SIG-M5 treated with dmso at 0.1 percent for 504 hours (cell line): ENCODE data around the gene PGLYRP1.

Experiments
- DNase-seq: peaks from one replicate; lab custom pipeline; 2025; ENCODE audit not compliant: unreplicated experiment; lab: John Stamatoyannopoulos, UW

Gene PGLYRP1

DNA sequence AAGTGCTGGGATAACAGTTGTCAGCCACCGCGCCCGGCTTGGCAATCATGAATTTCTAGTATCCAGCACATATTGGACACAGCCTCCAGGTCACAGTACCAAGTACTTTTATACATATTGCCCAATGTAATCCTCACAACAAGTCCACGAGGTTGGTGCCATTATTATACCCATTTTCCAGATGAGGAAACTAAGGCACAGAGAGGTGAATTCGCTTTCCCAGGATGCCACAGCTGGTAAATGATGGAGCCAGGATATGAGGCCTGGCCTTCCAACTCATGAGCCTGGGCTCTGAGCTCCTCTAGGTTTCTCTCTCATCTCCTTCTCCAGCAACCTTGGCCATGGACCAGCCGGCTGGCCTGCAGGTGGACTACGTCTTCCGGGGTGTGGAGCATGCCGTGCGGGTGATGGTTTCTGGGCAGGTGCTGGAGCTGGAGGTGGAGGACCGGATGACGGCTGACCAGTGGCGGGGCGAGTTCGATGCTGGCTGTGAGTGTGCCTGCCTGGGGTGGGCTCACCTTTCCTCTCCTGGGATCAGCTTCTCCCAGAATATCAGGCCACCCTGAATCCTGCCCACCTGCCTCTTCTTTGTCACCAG, 20.1 kb downstream of the PGLYRP1 start:
- no peak for DNase-seq

DNA sequence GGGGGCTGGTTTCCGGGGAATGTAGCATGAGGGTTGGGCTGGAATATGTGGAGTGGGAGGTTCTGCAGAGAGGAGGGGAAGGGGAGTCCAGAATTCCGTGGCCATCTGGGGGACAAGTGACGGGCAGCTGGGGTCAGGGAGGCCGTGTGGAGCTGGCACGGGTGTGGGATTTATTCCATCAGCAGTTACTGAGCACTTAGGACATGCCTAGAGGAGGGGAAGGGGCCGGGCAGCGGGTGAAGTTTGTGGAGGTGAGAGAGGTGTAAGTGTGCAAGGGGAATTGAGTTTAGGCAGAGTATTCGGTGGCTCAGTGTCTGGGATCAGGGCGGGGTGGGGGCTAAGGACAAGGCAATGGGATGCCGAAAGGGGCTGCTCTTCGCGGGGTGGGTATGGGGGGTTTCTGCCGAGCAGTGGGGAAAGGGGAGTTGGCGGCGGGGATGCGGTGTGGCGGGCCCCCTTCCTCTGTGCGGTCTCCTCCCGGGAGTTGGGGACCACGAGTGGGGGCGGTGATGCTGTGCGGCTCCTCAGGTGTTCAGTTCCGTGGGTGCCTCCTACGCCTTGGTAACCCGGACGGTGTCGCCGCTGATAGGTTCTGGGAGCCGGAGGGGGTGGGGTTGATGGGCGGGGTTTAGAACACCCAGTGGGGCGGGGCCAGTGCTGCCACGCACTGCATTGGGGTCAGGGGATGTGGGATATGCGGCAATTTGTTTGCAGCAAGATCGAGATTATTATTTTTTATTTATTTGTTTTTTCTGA, 22.2 kb downstream of the PGLYRP1 start:
- DNase-seq = no peak

DNA sequence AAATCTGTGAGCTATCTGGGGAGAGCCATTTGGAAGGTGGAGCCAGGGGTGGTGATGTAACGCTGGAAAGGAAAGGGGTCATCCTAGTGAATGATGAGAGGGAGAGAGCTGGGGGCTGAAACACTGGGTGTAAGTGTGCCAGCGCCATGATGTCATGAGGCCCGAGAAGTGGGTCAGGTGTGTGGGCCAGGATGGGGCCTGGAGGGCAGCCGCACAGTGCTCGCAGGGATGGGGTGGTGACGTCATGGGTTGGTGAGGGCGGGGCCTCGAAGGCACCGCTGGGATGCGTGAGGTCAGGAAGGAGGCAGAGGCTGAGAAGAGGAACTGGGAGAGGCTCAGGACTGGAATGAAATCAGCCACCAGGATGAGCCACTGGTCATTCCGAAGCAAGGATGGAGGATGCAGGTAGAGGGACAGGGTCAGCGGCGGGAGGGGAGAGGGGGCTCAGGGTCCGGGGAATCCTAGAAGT, 23.2 kb downstream of the PGLYRP1 start:
- no peak for DNase-seq

DNA sequence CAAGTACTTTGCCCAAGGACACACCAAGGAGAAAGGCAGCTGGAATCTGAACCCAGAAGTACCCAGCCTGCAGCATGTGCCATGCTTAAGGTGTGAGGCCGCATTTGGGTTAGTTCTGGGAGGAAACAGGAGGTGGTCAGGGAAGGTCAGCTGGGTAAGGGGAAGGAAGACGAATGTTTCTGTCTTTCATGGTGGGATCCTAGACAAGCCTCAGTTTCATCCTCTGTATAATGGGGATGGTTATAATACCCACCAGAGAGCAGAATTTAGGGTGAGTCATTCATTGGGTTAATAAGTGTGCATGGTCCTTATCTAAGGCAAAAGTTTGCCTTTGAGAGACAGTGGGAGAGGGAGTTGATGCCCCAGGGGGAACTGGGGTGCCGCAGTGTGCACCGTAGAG, 24.0 kb downstream of the PGLYRP1 start:
- DNase-seq = no peak

DNA sequence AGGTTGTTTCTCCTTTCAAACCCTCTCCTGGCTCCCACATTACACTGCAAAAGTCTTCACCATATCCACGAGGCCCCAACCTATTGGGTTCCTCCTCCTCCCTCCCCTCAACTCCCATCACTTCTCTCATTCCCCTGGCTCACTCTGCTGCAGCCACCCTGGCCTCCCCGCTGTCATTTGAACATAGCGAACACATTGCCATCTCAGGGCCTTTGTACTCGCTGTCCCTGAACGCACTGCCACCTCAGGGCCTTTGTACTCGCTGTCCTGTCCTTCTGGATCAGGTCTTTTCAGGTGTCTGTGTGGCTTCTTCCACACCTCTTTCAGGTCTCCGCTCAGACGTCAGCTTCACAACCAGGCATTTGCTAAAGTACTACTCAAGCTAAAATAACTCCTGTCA, 25.9 kb downstream of the PGLYRP1 start:
- DNase-seq = no peak

DNA sequence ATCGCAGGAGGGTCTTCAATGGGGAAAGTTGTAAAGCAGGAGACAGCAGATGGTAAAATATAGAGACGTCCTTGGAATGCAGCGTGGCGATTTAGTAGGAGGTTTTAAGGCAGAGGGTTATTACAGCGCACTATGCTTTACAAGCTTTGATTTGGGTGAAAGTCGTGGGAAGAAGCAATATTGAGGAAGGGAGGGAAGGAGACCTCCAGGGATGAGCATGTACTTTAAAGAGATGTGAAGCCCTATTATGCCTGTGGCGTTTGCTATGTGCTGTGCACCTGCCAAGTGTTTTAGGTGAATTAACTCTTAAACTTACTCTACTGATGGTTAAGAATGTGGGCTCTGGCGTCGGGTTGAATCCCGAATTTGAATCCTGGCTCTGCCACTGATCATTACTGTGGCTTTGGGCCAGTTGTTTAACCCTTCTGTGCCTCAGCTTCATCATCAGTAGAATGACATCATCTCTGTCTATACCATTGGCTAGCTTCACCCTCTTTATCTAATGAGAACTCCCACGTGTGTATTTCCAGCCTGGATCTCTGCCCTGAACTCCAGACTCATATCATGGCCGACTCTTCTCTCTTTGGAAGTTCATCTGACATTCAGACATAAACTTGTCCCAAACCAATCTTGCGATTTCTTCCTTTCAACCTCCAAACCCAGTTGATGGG, 27.0 kb downstream of the PGLYRP1 start:
- DNase-seq = no peak

DNA sequence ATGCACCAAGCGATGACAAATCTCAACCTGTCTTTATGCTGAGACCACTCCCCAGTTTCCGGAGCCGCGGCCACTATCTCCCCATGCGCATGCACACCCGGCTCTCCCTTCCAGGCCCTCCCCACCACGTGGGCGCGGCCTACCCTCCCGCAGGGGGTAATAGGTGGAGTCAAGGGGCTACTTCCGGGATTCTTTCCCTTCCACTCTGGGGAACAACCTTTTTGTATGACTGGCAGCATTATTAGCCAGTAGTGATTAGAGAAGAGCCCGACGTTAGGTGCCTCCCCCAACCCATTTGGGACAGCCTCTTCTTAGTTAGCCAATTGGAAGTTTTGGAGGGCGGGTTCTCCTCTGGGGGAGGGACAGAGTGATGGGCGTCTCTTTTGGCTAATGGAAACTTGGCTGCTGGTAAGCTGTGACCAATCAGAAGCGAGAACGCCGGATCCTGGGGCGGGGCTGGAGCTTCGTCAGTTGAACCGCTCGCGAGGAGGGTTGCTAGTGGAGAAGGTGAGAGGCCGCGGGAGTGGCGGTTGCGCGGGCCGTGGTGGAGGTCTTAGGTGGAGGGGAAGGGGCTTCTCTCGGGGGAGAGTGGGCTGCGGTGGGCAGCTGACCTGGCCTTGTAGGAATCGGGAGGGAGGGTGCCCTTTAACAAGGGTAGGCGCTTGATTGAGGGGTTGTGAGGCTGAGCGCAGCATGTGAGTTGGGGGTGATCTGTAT, 27.7 kb downstream of the PGLYRP1 start, which contains the start of gene CCDC61:
Gene CCDC61 (plus strand): TSS at position 470 of the 717 bp plus-strand sequence. CDS start 7,552 bp downstream, outside the sequence.
- peak; percentile 99 for DNase-seq

DNA sequence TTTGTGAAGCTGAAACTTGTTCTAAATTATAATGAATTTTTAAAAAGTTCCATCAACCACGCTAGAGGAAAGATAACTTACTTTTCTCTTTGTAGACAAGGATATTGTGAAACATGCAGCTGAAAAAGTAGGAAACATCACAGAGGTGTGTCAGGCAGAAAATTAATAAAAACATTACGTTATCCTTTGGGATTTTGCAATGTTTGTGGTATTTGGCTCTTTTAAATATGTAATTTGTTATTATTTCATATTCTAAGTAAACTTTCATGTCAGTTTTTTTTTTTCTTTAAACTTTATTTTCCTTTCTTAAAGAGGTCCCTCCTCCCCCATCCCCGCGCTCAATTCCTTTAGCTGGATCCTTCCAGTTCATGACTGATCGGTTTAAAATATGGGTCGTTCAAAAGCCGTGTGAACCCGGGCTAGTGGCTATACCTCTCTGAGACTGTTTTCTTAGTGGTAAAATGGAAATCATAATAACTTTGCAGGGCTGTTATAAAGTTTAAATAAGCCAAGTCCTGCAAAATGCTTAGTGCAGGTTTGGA, 28.3 kb downstream of the PGLYRP1 start:
- peak; percentile 69 for DNase-seq

DNA sequence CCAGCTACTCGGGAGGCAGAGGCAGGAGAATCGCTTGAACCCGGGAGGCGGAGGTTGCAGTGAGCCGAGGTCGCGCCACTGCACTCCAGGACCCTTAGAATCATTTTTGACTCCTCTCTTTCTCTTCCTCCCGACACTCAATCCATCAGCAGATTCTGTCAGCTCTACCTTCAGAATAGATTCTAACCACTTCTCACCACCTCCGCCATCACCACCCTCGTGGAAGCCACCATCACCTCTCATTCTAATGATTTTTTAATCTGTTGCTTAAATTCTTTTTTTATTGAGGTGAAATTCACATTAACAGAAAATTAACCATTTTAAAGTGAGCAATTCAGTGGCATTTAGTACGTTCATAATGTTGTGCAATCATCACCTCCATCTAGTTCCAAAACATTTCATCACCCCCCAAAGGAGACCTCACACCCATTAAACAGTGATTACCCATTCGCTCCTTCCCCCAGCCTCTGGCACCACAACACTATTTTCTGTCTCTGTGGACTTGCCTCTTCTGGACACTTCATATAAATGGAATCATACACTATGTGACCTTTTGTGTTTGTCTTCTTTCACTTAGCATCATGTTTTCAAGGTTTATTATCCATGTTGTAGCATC, 32.6 kb downstream of the PGLYRP1 start:
- DNase-seq = no peak

DNA sequence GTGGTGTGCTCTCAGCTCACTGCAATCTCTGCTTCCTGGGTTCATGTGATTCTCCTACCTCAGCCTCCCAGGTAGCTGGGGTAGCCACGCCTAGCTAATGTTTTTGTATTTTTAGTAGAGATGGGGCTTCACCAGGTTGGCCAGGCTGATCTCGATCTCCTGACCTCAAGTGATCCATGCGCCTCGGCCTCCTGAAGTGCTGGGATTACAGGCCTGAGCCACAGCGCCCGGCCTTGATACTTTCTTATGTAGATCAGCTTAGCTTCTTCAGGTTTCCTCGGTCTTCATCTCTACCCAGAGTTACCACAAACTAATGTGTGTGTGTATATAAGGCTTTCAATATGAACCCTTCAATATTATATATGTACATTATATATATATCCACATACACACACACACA, 37.5 kb downstream of the PGLYRP1 start:
- DNase-seq = no peak

DNA sequence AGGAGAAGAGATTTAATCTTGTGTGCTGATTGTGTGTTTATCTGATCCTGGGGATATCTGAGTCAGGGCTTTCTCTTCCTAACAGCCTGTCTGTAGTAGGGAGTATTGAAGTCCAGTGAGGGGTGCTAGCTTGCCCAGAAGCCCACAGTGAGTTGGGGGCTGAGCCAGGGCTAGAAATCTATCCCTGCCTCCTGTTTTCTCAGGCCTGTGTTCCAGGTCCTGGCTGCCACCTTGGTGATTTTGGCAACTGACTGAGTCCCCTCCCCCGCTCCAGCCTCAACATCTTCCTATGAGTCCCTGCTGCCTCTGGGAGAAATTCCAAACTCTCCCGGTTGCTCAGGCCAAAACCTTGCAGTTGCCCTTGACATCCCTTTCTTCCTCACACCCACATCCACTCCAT, 41.5 kb downstream of the PGLYRP1 start:
- DNase-seq = no peak

DNA sequence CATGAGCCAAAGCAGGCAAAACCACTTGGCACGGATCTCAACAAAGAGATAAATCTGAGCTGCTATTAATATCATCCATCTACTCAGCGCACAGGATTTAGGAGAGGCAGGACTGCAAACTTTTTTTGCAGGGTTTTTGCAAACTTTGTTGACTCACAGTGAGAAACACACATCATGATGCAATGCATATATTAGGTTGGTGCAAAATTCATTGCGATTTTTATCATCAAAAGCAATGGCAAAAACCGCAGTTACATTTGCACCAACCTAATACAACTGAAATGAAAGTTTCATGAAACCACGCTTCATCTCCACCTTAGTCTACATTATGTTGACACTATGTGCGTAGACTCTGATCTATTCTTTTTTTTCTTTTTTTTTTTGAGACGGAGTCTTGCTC, 44.7 kb downstream of the PGLYRP1 start:
- DNase-seq = no peak

DNA sequence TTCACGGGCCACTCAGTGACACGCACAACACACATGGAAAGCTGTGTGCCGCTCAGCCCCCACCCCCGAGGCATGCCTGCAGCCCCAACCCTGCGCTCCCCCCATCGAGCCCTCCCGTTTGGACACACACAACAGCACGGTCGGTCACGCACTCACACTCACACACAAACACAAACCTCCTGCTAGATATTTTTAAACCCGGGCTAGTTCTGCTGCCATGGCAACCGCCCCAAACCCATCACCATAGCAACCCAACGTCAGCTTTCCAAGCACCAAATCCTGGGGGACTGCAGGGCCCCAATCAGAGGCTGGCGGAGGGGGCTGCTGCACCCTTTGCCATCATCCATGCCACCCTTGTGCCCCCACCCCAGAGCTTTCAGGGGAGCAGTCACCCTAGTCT, 46.7 kb downstream of the PGLYRP1 start:
- DNase-seq = no peak

DNA sequence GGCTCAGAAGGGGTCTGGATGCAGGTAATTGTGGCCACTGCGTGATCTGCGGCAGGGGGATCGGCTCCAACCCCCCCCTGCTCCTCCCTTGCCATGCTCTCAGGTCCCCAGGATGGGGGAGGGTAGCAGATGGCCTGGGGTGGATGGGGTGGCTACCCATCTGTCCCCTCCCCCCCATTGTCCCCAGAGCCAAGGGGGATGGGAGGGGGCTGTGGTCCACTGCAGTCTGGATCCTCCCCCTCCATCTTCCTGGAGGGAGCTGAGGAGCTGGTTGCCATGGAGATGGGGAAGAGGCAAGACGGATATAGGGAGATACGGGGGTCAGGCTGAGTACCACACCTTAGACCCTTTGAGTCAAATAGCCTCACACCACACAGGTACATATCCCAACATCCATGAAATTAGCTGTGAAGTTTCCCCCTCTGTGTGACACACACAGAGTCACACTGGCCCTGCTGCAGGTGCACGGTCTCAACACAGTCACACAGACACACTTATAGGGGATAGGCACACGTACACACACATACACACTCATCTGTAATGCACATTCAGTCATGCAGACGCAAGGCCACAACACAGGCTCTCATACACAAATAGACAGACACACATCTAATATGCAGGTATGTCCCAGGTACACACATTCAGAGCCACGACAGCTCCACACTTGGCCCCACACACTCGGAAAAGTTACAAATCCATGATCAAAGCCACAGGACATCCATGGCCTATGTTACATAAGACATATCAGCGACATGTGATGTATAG, 47.4 kb downstream of the PGLYRP1 start:
- no peak for DNase-seq

DNA sequence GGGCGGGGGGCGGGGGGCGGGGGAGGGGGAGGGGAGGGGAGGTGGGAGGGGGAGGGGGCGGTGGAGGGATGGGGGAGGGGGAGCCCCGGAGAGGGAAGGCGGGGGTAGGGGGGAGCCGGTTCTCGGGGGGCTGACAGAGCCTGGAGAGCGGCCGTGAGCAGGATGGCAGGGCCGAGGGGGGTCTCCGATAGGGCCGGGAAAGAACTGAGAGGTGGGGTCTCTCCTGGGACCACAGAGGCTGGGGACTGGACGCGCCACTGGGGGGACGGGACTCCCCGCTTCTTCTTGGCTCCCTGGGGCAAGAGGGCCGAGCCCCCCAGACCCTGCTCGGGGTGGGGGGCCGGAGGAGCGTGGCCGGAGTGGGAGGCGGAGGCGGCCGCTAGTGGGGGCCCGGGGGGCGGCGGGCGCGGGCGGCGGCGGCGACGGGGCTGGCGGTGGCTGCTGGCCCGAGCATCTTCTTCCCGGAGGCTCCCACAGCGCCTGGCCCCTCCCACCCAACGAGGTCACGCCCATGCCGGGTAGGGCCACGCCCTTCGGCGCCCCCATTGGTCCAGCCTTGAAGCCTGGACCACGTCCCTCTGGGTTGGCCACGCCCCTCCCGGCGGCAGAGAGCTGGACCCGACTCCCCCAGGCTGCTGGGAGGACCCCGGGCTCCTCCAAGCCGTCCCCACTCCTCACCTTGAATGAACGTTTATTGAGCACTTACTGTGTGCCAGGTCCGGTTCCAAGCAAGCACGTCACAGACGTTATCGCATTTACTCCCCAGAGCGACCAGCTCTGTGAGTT, 49.1 kb downstream of the PGLYRP1 start, which contains the start of gene NOVA2:
Gene NOVA2 (minus strand): TSS at position 313 of the 786 bp plus-strand sequence. CDS start 514 bp downstream, outside the sequence.
- DNase-seq = no peak

DNA sequence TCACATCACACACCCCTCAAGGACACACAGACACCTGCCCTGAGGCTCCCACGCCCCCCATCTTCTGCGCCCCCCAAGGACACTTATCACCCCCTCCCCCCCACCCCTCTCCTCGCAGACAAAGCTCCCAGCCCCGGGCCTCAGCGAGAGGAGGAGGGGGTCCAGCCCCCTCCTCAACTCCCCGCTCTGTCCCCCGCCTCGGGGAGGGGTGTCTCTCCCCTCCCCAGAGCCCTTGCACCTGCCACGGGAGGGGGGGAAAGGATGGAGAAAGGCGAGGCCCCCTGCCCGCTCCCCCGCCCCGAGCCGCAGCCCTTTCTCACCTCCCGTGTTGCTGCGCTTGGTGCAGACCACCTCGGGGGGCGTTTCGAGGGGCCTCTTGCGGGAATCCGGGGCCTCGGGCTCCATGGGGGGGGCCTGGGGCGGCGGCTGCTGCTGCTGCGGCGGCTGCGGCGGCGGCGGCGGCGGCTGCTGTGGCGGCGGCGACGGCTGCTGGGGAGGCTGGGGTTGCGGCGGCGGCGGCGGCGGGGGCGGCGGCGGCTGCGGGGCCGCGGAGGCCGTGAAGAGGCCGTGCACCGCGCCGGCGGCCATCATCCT, 49.8 kb downstream of the PGLYRP1 start:
- DNase-seq = no peak

DNA sequence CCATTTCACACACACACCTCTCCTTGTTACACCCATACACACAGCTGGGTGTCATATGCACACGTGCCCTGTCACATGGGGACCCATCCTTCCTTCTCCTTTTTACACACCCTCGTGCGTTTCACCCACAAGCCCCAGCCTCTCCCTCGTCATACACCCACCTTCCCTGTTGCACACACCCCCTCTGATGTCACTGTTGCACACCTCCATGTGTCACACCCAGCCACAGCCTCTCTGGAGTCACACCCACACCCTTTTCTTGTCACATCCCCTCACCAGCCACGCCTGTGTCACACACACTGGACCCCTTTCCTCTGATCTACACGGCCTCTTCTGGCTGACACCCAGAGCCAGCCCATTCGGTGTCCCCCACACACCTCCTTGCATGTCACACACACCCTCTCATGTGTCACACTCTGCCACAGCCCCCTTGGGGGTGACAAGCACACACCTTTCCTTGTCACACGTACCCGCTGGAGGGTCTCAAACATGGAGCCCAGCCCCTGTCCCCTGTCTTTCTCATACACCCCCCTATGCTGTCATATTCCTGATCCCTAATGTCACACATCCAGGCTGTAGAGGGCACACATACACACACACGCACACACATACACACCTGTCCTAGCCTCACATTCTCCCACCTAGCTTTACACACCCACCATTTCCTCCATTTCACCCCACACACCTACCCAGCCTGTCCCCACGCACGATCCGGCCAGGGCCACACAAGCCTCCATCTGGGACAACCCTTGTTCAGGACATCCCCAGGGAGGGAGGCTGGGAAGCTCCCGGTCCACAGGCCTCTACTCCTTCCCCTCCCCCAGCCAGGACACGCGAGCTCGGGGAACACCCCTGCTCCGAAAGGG, 50.5 kb downstream of the PGLYRP1 start:
- DNase-seq = no peak
